GM21381 (cell line): ENCODE data around the gene SDF2L1.

ENCODE experiments used
- ATAC-seq: cut with Tn5 transposase; IDR thresholded peaks from one replicate; pipeline ENCODE4 v1.9.1; 2021; ENCODE audit warnings: mild to moderate bottlenecking, moderate library complexity; ENCODE audit not compliant: unreplicated experiment

The SDF2L1 gene

GRCh38 chr22:21621025-21621424 is 21.1 kb upstream of the SDF2L1 start:
- ATAC-seq = no peak

- no peak for ATAC-seq
Observed at GRCh38 chr22:21622011-21622918, 19.8 kb upstream of the SDF2L1 start.

GRCh38 chr22:21622919-21623647 is 19.0 kb upstream of the SDF2L1 start:
- no peak for ATAC-seq

GRCh38 chr22:21623648-21623970 is 18.5 kb upstream of the SDF2L1 start:
- no peak for ATAC-seq

- ATAC-seq = no peak
Observed at GRCh38 chr22:21624120-21624879, 17.8 kb upstream of the SDF2L1 start.

GRCh38 chr22:21624880-21625791 is 17.0 kb upstream of the SDF2L1 start:
- no peak for ATAC-seq

GRCh38 chr22:21626073-21626734 is 15.9 kb upstream of the SDF2L1 start:
- ATAC-seq = no peak

GRCh38 chr22:21626735-21627469 is 15.2 kb upstream of the SDF2L1 start:
- no peak for ATAC-seq

- no peak for ATAC-seq
Observed at GRCh38 chr22:21628386-21629254, 13.5 kb upstream of the SDF2L1 start.

- peak; percentile 78 for ATAC-seq
Observed at GRCh38 chr22:21629255-21630149, 12.6 kb upstream of the SDF2L1 start, which contains the start of gene YDJC. Gene YDJC, minus strand, starts transcription at chr22:21630022. Its CDS starts 8 bp downstream, at chr22:21630014.

- no peak for ATAC-seq
Observed at GRCh38 chr22:21631025-21631424, 11.1 kb upstream of the SDF2L1 start.

- no peak for ATAC-seq
Observed at GRCh38 chr22:21632237-21632895, 9.7 kb upstream of the SDF2L1 start, which contains the start of gene CCDC116. Gene CCDC116, plus strand, starts transcription at chr22:21632760. Its CDS starts 422 bp downstream, at chr22:21633182.

- ATAC-seq = no peak
Observed at GRCh38 chr22:21632931-21633330, 9.2 kb upstream of the SDF2L1 start.

GRCh38 chr22:21633481-21633880 is 8.6 kb upstream of the SDF2L1 start:
- ATAC-seq = no peak

GRCh38 chr22:21634081-21634480 is 8.0 kb upstream of the SDF2L1 start:
- no peak for ATAC-seq

GRCh38 chr22:21634844-21635243 is 7.3 kb upstream of the SDF2L1 start:
- ATAC-seq = no peak
